ENCODE measurements around the gene IRAK1.

The IRAK1 gene

DNA sequence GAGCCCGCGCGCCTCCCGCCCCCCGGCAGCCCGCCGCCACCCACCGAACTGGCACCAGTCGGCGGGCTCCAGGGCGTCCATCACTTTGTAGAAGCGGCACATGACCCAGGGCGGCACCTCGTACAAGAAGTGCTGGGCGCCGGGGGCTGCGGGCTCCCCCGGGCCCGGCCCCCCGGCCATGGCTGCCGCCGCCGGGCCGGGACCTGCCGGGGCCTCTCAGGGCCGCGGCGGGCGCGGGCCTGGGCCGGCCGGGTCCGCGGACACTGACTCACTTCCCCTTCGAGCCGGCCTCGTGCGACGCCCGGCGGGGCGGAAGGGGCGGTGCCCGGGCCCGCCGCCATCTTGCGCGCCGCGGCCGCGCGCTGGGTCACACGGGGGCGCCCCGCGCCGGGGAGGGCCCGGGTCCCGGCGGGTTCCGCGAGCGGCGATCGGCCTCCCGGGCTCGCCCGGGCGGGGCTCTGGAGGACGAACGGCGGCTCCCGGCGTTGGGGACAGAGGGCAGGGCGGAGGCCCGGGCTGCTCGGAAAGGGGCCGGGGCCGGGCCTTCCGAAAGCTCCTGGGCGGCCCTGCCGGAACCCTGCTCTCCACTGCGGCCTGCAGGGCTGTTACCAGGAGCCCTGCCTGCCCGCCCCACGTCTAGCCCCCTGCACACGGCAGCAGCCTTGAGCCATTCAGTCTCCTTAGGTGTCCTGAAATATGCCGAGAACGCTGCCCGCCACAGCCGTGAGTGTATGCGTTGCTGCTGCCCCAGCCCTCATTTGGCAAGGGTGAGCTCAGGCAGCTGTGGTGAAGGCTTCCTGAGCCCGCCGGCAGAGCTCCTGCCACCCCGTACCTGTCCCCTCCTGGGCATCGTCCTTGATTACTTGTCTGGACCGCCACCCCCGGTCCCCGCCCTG lies at the start of gene IRAK1:
TSS of gene IRAK1 (minus strand) at position 270 of the 896 bp plus-strand sequence. CDS start at position 180, 90 bp downstream.
- peak; percentile 32 for DNase-seq

DNA sequence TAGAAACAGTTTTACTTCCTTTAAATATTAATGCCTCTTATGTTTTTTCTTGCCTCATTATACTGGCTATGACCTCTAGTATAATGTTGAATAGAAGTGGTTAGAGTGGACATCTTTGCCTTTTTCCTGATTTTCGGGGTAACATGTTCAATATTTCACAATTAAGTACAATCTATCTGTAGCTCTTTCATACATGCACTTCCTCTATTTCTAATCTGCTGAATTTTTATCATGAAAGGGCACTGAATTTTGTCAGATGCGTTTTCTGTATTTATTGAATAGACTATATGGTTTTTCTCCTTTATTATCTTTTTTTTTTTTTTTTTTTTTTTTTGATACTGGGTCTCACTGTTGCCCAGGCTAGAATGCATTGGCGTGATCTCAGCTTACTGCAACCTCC lies 48.9 kb upstream of the IRAK1 start:
- no peak for DNase-seq

DNA sequence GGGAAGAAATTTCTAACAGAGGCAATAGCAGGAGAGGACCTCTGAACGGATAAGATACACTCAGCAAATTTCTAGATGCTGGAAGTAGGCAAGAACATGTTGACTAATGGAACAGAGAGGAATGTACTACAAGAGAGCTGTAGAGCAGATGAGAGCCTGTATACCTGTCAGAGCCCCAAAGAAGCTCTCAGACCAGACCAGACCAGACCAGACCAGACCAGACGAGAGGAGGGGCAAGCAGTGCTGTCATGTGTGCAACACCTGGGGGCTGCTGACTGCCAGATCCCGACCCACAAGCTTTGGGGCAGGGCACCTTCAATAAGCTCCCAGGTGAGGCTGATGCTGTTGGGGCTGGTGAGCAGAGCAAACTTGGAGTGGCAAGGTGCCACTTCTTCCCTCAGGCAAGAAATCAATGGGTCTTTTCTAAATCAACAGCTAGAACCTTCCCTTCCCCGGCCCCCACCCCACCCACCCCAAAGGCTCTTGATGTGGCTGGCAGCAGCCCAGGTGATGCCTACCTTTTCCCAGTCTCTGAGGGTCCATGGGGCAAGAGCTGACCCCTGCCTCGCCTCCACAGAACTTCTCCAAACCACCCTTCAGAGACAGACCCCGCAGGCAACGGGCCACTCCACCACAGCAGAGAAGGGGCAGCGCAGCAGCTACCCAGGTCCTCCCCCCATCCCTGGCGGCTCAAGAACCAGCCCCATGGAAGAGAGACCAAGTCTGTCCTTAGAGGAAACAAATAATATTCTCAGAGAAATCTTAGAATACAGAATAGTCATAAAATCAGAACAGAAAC lies 45.1 kb upstream of the IRAK1 start:
- DNase-seq: no peak

DNA sequence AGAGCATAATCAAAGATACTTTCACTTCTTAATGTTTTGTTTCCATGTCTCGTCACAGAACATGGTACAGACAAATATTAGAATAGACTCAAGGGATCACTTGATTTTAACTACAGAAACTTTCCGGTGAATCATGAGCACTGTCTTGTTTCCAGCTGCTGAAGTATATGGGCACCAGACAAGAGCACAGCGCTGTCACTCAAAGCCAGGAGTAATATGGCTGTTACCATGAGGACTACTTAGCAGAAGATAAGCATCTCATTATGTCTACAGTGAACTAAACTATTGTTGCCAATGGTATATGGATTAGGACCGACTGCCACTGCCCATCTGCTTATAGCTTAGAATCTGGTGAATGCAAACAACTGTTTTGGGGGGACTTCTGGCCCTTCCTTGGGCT lies 43.5 kb upstream of the IRAK1 start:
- DNase-seq: no peak

GRCh38 chrX:154061801-154062200 lies 42.1 kb upstream of the IRAK1 start:
- DNase-seq: no peak

GRCh38 chrX:154059729-154060245 lies 40.1 kb upstream of the IRAK1 start:
- no peak for DNase-seq

DNA sequence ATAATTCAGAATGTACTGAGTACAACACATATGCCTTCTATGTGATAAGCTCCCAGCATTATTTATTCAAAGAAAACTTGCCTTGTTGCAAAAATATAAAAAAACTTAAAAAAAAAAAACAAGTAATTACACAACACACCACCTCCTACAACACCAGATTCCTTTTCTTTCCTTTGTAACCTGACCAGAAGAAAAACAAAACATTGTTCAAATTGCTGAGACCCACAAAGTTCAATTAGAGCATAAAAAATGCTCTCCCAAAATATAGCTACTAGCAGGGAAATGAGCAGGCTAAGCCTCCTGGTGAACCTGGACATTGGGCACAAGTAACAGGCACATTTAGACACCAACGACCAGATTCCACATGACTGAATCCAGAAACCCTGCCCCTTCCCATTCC lies 39.5 kb upstream of the IRAK1 start:
- no peak for DNase-seq

- no peak for DNase-seq
These were observed 38.7 kb upstream of the IRAK1 start for GRCh38 chrX:154058214-154058997.

- no peak for DNase-seq
These were observed 38.1 kb upstream of the IRAK1 start for GRCh38 chrX:154057791-154058190.

- DNase-seq: no peak
These were observed 37.1 kb upstream of the IRAK1 start for GRCh38 chrX:154056770-154057241.

DNA sequence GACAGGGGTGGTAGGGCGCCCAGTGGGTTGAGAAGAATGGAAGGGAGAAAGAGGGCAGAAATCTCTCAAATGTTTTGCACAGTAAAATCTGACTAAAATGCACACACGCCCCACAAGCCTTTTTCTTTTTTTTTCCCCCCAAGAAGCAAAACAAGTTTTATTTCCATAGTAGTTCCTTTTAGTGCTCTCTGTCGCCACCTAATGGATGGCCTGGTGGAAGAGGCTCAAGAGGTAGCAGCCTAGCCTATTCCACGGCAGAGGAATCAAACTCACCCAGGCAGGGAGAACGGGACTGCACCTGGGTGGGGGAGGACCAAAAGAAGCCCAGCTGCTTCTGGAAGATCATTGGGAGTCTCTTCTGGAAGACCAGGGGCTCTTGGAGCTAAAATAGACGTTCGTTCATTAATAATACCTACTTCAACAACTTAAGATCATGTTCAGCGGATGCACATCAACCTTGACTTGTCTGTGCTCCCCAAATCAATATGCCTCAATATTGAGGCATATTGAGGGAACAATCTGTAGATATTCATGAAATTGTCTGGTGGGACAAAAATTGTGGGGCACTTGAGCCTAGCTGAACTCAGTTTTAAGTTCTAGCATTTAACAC lies 31.6 kb upstream of the IRAK1 start:
- peak; percentile 33 for DNase-seq

DNA sequence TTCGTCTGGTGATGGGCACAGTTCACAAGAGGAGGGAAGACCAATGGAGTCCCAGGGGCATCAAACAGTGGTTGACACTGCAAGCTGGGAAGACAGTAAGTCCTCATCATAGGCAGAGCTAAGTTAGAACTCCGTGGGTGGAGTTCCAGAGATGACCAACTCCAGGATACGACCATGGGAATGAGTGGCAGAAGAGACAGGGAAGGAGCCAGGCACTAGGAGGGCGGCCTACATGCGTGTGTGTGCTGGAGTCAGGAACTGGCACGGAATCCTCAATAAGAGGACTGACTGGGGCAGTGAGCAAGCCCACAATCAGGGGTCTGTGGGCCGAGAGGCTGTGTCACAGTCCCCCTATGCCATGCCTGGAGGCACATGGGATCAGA lies 30.4 kb upstream of the IRAK1 start:
- no peak for DNase-seq

GRCh38 chrX:154049209-154050112 lies 29.8 kb upstream of the IRAK1 start:
- DNase-seq: no peak

DNA sequence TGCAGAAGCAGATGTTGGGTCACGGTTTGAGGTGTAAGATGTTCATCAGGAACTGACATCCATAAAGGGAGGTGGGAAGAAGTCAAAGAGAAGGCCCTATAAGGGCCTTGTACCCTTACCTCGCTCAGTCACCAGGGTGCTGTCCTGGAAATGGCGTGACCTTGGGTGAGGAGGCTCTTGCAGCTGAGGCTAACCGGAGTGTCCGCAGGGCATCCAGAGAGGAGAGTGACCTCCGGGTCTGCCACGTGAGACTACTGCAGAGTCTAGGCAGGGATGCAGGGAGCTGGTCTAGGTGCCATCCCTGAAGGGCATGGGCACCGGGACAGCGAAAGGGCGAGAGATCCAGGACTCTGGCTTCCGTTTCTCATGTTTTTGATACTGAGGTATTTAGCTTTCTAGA lies 28.7 kb upstream of the IRAK1 start:
- DNase-seq: no peak

DNA sequence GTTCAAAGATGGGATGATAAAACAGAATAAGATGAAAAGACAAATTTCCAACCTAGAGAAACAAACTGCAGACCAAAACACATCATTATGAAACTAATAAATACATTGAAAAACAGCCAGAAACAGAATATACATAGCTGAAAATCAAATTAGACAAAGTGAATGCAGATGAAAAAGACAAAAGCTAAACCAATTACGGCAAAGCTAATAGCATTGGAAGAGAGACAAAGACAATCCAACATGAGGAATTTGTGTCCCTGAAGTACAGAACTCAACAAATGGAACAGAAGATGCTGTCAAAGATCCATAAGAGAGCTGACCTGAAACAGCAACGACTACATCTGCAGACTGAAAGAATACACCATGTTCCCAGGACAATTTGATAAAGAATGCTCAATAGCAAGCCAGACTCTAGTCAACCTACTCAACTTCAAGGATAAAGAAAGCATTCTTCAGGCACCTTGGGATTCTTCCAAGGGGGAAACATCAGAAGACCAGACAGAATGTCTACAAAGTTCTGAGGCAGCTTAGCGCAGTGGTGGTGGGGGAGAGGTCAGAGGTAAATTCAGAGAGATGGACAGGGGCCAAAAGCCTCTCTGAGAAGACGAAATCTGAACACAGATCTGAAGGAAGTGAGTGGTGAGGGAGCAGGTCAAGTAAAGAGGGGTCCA lies 27.4 kb upstream of the IRAK1 start:
- no peak for DNase-seq

- DNase-seq: no peak
These were observed 26.5 kb upstream of the IRAK1 start for GRCh38 chrX:154046031-154046781.

GRCh38 chrX:154044091-154044490 lies 24.4 kb upstream of the IRAK1 start:
- no peak for DNase-seq

GRCh38 chrX:154043003-154043763 lies 23.5 kb upstream of the IRAK1 start:
- no peak for DNase-seq

- no peak for DNase-seq
These were observed 21.2 kb upstream of the IRAK1 start for GRCh38 chrX:154040863-154041262.

Data from activated CD4-positive, alpha-beta T cell treated with anti-CD3 and anti-CD28 coated beads for 1 hour (primary cell).